ENCODE results near the gene CD6.
A peak's percentile ranks its signal among the peaks of the same experiment; 100 is the strongest.

The CD6 gene

DNA sequence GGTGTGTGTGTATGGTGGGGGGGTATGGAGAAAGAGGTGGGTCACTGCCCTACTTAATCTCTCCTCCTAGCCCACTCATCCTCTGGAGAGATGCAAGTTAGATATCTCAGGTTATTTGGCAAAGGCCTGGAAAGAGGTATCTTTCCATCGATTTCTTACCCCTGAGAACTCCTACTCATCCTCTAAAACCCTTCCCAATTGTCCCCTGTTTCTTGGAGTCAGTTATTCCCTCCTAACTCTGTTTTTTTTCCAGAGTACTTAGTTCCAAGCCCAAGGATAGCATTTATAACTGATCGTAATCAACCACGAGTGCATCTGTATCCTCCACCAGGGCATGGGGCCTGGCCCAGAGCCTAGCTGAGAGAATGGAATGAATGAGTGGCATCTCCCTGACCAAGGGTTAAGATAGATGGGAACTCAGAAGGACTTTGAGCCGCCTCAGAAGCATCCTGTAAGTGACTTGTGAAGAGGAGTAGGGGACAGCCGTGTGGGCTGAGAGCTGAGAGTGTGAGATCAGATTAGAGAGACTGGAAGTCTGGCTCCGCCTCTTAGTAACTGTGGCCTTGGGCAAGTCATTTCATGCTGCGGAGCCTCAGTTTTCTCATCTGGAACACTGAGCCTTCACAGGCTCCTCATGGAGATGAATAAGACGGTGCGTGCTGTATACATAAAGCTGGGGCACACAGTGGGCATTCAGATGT is 16.2 kb downstream of the CD6 start:
- DNase-seq = peak; percentile 74 to 75

GRCh38 chr11:60988658-60989057 is 17.2 kb downstream of the CD6 start:
- DNase-seq = no peak

GRCh38 chr11:60989093-60989650 is 17.7 kb downstream of the CD6 start:
- no peak for DNase-seq

- no peak for DNase-seq
Measured at GRCh38 chr11:60991457-60991856, 20.0 kb downstream of the CD6 start.

- DNase-seq = no peak
Measured at GRCh38 chr11:60992842-60993409, 21.4 kb downstream of the CD6 start.

DNA sequence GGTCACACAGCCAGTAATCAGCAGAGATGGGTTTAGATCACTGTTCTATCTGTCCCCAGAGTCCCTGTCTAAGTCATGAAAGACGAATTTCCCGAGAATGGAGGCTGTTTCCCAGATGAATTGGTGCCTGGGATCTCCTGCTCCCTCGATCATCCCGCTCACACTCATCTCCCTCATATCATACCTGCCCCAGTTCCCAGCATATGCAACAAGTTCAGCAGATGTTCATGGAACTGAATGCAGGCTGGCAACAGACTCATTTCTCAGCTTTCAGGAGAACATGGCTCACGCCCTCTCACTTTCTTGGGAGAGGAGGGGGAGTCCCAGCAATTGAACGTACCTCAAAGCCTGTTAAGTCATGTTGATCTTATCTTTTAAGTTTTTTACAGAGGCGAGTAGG is 22.1 kb downstream of the CD6 start:
- DNase-seq = peak in 1 of 2 donors; percentile 57

GRCh38 chr11:60994541-60995080 is 23.1 kb downstream of the CD6 start:
- DNase-seq = peak in 1 of 2 donors; percentile 47

DNA sequence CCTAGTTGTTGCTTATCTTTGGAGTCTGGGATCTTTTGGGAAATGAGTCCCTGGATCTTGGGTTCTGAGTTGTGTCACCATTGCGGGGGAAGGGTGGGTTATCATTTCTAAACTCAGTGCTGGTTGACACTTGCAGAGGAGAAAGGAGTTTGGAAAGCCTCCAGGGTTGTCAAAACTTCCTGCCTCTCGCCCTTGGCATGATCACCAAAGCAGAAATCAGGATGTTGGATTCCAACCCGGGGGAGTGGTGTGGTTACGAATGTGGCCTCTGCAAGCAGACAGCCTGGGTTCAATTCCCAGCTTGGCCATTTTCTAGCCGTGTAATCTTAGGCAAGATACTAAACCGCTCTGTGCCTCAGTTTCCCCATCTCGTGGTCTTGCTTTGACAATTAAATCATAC is 24.3 kb downstream of the CD6 start:
- DNase-seq = no peak

DNA sequence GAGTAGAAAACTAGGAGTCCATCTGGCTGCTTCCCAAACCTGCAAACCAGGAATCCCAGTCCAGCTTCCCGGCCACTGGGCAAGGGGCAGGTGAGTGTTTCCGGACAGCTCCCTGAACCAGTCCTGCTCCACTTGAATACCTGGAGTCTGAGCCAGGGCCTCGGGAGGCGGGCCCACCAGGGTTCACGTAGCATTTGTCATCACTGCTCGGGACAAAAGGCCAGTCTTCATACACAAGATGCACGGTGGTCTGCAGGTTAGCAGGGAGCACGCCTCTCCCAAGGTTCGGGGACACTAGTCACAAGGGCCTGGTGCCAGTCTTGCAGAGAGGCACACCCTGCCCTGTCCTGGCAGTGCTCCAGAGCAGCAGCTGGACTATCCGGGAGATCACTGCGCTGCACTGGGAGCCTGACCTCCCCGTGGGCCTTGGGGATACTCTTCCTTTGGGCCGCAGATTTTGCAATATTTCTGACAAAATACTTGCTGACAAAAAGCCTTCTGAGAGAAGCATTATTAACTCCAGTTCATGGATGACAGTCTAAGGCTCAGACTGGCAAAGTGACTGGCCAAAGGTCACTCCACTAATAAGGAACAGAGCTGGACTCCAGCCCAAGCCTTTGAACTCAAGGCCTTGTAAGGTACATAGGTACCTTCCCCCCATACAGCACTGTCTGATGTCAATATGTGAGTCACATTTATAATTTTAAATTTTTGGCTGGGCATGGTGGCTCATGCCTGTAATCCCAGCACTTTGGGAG is 25.1 kb downstream of the CD6 start:
- no peak for DNase-seq

- no peak for DNase-seq
Measured at GRCh38 chr11:61000426-61000825, 28.9 kb downstream of the CD6 start.

DNA sequence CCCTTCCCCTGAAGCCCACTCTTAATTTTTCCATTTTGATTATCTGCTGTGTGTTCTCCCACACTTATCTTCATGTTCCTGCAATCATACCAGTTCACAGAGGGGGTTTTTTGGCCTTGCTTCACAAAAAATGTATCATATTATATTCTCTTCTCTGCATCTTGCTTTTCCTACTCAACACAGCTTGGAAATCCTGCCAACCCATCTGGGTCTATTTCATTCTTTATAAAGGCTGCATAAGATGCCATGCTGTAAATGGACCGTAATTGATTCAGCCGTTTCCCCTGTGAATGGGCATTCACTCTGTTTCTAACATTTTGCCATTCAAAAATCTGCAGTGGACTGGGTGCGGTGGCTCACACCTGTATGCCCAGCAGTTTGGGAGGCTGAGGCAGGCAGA is 30.5 kb downstream of the CD6 start:
- no peak for DNase-seq

GRCh38 chr11:61002598-61002997 is 31.1 kb downstream of the CD6 start:
- no peak for DNase-seq

DNA sequence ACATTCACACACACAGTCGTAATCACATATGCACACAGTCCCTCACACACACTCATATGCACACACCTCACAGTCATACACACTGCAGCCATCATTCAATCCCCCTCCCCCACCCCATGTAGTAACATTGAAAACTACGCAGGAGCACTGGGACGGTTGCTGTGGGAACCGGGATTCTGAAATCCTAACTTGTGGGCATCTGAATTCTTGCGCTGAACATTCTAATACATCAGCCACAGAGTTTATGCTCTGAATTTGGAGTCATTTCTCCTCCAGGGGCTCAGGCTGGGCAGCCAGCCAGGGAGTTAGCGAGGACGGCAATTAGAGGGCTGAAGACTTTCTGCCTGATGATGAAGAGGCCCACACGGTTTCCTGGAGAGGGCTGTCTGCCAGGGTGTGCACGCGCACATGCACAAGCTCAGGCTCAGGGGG is 32.7 kb downstream of the CD6 start:
- DNase-seq = peak in 1 of 2 donors; percentile 63

- no peak for DNase-seq
Measured at GRCh38 chr11:61004761-61005181, 33.3 kb downstream of the CD6 start.

DNA sequence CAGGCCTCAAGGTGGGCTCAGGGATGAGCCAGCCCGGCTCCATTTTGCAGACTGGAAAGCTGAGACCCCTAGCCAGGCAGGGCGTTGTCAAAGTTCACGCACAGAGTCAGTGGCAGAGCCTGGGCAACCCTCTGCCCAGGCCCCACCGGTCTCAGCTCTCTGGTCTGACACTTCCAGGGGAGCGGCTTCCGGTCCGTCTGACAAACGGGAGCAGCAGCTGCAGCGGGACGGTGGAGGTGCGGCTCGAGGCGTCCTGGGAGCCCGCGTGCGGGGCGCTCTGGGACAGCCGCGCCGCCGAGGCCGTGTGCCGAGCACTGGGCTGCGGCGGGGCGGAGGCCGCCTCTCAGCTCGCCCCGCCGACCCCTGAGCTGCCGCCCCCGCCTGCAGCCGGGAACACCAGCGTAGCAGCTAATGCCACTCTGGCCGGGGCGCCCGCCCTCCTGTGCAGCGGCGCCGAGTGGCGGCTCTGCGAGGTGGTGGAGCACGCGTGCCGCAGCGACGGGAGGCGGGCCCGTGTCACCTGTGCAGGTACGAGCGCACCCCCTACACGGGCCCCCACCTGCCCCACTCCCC is 36.0 kb downstream of the CD6 start:
- no peak for DNase-seq

DNA sequence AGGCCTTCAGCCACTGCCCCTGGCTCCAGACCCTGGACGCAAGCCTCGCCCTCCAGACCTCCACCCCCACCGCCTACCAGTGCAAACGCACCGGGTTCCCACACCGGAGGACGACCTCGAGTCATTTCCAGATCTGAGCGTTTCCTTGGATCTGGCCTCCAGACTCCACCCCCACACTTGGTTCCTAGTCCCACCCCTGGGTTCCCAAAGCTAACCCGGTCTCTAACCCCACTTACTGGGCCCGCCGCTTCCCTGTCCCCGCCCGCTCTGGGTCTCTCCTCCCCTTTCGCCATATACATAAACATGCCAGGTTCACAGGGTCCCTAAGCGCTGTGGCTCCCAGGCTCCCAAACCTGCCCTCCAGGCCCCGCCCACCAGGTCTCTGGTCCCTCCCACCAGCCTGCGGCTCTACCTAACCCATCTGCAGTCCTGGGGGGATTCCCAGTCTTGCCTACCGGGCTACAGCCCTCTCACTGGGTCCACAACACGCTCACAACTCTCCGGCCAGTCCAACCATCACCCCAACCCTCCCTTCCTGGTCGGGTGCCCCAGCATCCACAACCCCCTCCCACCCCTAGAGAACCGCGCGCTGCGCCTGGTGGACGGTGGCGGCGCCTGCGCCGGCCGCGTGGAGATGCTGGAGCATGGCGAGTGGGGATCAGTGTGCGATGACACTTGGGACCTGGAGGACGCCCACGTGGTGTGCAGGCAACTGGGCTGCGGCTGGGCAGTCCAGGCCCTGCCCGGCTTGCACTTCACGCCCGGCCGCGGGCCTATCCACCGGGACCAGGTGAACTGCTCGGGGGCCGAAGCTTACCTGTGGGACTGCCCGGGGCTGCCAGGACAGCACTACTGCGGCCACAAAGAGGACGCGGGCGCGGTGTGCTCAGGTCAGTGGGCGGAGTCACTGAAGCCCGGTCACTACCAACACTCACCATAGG is 36.7 kb downstream of the CD6 start:
- no peak for DNase-seq

DNA sequence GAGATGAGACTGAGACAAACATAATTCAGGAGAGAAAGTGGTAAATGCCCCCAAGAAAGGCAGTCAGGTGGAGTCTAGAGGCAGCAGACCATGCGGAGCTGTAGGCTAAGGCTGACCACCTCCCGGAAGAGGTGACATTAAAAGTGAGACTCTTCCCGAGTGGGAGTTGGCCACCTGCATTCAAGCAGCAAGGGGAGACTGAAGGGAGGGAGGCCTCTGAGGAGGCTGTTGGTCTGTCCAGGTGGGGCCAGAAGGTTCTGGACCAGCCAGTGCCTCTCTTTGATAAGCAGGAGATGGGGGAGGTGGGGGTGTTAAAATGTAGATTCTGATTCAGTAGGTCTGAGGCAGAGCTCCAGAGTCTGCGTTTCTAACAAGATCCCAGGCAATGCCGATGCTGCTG is 37.5 kb downstream of the CD6 start:
- DNase-seq = no peak

DNA sequence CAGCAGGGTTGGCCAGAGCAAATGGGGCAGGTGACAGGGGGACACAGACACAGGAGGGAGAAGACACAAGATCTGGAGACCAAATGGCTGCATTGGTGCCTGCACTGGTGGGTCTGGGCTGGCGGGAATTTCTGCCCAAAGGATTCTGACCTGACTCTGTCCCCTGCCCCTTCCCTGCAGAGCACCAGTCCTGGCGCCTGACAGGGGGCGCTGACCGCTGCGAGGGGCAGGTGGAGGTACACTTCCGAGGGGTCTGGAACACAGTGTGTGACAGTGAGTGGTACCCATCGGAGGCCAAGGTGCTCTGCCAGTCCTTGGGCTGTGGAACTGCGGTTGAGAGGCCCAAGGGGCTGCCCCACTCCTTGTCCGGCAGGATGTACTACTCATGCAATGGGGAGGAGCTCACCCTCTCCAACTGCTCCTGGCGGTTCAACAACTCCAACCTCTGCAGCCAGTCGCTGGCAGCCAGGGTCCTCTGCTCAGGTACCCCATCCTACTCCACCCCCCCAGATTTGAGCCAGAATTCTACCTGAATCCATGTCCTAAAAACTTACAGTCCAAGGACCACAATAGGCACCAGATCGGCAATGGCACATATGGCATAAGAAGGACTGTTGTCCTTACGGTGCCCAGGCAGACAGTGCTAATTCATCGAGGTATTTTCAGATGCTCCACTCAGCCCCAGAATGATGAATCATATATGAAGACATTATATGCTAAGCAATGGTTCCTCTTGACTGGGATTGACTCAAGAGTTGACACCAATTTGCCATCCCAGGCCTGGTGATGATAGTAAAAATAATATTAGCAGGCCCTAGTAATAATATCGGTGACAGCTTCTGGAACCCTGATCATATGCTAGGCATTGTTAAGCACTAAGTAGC is 38.2 kb downstream of the CD6 start:
- DNase-seq = no peak

- DNase-seq = no peak
Measured at GRCh38 chr11:61010466-61011228, 39.2 kb downstream of the CD6 start.

- DNase-seq = no peak
Measured at GRCh38 chr11:61011229-61011870, 39.9 kb downstream of the CD6 start.
